Hematopoietic multipotent progenitor cell treated with erythropoietin and hydrocortisone succinate and interleukin-3 and kit ligand, for 6 days (in vitro differentiated cells): Measurements from ENCODE around the gene PRR9.
"Not testable (repeated sequence)": the region's sequence is repeated elsewhere in the genome, so short reads cannot be mapped to it uniquely, and the experiment has no call there.

Experiments used
- DNase-seq: peaks from one replicate; pipeline ENCODE4 v3.0.0-alpha.2; 2015

The PRR9 gene, protein sequence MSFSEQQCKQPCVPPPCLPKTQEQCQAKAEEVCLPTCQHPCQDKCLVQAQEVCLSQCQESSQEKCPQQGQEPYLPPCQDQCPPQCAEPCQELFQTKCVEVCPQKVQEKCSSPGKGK

DNA sequence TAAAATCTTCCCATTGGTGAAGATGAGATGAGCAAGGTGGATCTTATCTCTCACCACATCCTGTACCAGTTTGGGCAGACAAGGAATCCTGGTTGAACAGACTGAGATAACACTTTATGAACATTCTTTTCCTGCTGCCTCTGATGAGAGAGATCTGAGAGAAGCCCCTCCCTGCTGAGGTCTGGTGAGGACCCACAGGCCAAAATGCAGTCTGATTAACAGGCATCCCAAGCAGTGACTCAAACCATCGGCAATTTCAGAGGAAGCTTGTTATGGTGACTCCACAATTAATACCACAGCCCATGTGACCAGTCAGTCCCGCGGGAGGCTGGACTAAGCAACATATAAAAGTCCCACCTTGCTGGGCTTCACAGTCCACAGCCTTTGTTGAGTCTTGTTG is at the start of gene PRR9:
Gene PRR9 (plus strand): TSS at position 373 of the 400 bp plus-strand sequence. CDS start 561 bp downstream, outside the sequence.
- peak; percentile 39 for DNase-seq

DNA sequence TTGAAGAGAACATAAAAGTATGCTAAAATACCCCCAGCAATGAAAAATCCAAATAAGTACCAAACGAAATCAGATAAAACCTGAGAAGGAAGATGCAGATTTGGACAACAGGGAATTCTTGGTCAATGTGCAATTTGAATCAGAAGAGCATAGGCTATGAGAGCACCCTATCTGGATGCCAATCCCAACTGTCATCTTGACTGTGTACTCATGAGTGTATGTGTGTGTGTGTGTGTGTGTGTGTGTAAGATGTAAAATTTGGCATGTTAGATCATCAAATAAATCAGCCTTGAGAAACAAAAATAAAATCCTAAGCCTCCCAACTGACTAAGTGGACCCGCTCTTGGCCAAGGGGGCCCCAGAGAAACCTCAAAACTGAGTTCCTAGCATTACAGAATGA is 48.7 kb upstream of the PRR9 start:
- DNase-seq = no peak

DNA sequence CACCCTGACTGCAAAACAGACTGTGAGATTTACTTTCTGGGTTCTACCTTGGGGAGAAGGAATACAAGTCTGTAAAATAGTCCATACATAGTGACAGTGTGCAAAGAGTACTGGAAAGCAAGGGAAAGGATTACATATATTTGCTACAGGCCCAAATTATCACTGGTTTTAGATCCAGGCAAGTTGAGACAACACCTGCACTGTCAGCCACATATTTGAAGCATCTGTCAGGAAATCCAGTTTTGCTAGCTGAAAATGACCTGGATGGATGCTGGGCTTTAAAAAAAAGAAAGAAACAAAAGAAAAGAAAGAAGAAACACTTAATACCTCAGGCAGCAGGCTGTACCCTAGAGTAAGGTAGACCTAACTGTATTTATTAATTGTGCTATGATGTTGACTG is 42.8 kb upstream of the PRR9 start:
- no peak for DNase-seq

DNA sequence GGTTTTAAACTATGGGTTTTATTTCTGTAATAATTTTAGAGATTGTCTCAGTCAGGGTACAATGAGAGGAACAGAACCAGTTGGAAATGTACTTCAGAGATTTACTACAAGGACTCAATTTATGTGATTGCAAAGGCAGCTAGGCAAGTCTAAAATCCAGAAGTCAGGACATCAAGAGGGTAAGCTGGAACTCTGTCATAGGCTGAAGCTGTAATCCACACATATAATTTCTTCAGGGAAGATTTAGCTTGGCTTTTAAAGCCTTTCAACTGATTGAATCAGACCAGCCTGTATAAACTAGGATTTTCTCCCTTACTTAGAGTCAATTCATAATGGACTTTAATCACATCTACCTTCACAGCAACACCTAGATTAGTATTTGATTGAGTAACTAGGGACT is 38.5 kb upstream of the PRR9 start:
- DNase-seq = no peak

DNA sequence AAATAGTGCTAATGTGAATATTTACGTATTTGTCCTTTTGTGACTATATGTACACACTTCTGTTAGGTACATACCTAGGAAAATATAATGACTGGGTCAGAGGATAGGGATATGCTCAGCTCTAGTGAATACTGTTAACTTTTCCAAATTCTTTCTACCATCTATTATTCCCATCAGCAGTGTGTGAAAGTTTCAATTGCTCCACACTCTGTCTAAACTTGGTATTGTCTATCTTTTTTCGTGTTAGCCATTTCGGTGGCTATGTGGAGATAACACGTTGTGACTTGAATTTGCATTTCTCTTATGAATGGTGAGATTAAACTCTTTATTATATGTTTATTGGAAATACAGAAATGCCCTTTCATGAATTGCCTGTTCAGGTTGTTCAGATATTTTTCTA is 36.8 kb upstream of the PRR9 start:
- no peak for DNase-seq

DNA sequence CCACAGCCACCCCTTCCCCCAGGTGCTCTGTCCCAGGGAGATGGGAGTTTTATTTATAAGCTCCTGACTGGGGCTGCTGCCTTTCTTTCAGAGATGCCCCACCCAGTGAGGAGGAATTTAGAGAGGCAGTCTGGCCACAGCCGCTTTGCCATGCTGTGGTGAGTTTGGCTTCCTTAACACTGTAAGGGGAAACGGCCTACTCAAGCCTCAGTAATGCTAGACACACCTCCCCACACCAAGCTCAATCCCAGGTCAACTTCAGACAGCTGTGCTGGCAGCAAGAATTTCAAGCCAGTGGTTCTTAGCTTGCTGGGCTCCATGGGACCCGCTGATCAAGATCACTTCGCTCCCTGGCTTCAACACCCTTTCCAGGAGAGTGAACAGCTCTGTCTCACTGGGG is 29.1 kb upstream of the PRR9 start:
- DNase-seq = not testable (repeated sequence)

DNA sequence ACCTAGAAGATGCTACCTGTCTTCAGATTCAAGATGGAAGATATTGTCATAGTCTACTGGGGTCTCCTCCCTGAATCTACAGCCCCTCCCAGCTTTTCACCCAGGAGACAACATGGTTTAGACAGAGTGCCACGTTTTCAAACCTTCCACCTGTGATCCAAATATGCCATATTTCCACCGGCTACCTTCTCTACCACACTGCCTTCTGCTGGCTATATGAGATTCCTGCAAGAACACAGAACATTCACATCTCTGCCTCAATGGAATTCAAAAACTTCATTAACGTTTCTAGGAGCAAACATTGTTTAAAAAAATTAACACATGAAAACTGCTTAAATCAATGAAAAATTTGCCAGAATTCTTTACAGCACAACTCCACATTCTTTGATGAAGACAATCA is 27.0 kb upstream of the PRR9 start:
- peak; percentile 43 for DNase-seq

DNA sequence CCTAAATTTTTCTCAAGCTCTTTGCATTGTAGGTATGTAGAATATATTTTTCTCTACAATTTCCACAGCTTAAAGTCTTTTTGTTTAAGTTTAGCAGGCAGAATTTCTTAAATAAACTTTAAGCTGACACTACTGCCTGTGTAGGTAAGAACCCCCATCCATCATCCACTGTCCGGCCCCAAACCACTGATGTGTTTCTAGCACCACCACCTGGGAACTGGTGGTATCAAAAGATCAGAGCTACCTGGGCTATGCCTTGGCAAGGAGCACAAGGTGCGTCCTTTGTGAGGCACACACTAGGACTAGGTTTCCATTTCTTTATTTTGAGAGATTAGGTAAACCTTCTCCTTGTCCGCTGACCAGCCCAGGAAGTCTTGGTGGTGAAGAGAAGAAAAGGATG is 24.7 kb upstream of the PRR9 start:
- peak; percentile 32 for DNase-seq

DNA sequence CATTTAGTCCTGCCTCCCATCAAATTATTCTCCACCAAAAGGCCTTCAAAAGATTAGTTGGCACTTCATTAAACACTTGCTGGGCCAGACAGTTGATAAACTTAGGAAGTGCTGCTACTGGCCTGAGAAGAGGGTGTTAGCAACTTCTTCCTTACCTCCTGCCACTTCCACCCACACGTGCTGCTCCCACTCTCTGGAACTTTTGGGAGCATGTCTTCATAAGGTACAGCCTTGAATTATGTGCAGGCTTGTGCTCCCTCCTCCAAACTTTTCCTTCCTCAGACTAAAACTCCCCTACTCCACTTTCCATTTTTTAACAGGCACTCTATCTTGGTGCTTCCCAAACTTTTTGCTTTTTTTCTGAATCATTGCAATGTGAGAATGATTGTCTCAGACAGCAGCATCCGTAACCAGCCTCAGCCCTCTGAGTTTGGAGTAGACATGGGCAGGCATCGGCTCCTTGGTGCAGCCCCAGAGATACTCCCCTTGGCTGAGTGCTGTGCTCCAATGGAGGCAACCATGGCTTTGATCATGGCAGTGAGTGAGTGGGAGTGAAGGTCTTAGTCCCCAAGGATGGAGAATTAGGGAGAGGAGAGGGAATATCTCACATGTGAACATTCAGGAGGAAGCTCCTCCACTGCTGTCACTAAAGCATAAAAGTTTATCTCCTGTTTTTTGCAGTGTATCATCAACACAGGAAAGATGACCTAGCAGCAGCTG is 22.9 kb upstream of the PRR9 start:
- DNase-seq = no peak

DNA sequence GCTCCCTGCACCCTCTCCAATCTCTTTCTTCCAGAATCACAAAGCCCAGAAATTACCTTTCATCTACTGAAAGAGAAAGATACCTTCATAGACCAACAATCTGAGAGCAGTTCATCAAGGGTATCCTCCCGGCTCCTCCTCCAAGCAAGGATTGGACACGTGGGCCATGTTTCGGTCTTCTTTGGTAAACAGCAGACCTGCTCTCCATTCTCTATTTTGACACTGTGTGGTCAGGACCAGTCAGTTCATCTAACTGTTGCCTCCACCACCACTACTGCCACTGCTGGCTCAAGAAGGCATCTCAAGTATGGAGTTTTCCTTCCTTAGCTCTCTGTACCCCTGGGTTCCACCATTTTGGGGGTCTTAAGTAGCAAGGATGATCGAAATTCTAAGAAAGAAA is 22.2 kb upstream of the PRR9 start:
- no peak for DNase-seq

DNA sequence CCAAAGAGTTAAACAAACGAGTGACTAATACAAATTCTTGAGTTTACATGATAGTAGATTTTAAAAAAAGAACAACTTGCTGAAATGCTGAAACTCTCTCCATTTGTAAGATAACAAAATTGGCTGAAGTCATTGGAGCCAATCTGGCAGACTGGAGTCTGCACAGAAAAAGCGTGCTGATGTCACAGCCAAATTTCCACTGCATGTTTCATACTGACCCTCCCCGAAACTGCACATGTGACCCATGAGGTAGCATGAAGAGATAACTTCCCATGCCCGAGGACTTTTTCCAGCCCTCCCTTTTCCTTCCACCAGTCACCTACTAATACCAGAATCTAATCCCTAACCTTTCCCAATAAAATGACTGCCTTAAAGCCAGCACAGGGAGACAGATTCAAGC is 15.4 kb upstream of the PRR9 start:
- DNase-seq = no peak

DNA sequence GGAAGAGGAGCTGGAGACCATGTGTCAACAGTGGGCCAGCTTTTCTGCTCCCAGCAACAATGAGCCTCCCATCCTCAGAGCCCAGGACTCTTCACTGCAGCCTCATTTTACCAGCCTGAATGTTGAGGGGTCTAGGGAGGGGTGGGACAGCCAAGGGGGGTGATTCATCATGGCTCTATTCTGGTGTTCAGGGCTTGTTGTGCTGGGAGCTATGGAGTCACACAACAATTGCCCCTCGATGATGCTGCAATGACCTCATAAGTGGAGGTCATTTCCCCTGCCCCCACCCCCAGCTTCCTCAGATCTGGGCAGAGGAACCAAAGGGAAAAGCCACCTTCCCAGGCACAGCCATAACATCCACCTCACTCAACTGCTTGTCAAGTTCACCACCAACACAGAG is 14.3 kb upstream of the PRR9 start, which contains the start of gene LELP1:
Gene LELP1 (plus strand): TSS at position 301 of the 400 bp plus-strand sequence. CDS start 1,278 bp downstream, outside the sequence.
- DNase-seq = no peak

DNA sequence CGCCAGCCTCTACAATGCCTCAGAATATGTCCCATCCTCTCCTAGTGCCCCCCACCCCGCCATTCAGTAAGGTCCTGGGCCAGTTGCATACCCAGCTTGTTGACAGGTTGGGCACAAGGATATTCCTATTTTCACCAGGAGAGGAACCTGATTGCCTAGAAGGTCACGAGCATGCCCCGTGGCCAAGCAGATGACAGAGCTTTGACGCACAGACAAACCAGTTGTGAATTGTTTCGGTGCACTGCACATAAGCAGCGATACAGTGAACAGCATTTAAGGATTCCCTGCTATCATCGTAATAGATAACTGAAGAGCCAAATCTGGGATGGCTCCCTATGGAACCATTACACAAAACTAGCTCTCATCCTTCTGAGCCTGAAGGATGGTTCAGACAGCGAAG is 10.8 kb upstream of the PRR9 start:
- no peak for DNase-seq

DNA sequence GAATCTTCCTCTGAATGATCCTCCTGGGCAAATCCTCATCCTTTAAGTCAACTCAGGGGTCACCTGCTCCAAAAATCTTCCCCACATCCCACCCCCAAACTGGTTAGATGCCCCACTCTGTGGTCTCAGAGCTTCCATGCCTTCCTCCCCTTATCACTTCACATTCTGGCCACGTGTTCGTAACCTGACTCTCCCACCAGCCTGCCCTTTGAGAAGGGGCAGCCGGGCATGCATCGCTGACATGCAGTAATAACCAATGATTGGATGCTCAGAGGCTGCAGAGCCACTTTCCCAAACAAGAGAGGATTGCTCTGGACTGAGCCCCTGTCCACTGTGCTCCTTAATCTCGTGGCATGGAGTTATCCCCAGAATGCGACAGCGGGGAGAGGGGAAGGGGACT is 7.2 kb upstream of the PRR9 start:
- no peak for DNase-seq

DNA sequence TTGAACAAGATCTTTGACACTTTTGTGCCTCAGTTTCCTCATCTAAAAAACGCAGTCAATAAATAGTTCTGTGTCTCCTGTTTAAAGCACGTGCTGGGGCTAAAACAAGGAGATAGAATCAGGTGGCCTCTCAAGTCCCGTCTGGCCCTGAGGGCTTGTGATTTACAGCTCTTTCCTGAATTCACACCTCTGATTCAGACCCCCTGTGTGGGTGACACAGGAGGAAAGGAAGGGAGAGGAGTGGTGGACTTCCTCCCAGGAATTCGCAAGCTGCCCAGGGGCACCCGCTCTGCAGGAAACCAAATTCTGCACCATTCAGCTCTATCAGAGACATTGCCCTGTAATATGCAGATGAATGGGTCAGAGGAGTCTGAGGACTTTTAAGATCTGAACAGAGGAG is 5.2 kb upstream of the PRR9 start:
- DNase-seq = no peak

DNA sequence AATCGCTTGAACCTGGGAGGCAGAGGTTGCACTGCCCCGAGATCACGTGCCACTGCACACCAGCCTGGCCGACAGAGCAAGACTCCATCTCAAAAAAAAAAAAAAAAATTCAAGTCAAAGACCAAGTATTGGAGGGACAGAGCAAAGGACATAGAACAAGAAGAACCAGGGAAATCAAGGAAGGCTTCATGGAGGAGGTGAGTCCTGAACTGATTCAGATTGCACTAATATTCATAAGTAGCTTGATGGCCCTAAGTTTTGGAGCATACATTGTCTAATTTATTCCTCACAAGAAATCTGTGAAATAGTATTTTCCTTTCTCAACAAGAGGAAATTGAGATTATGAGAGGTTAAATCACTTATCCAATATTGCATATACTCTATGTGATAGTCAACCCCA is 3.9 kb upstream of the PRR9 start:
- no peak for DNase-seq

DNA sequence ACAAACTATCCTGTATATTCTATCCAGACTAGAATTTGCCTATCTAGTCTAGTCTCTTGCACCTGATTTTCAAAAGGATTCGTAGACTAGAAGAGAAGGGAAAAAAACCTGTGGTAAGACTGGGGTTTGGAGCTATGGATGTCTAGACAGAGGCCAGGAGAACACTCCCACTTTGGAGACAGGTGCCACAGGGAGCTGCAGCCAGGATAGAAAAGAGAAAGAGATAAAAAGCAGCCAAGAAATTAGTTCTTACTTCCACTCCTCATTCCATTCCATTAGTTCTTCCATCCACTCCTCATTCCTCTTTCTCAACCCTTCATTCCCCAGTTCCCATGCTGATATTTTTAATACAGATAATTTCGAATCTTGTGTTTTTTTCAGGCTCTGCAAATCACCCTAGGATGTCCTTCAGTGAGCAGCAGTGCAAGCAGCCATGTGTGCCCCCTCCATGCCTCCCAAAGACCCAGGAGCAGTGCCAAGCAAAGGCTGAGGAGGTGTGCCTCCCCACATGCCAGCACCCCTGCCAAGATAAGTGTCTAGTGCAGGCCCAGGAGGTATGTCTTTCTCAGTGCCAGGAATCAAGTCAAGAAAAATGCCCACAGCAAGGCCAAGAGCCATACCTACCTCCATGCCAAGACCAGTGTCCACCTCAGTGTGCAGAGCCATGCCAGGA is 496 bp downstream of the PRR9 start:
- DNase-seq = no peak

DNA sequence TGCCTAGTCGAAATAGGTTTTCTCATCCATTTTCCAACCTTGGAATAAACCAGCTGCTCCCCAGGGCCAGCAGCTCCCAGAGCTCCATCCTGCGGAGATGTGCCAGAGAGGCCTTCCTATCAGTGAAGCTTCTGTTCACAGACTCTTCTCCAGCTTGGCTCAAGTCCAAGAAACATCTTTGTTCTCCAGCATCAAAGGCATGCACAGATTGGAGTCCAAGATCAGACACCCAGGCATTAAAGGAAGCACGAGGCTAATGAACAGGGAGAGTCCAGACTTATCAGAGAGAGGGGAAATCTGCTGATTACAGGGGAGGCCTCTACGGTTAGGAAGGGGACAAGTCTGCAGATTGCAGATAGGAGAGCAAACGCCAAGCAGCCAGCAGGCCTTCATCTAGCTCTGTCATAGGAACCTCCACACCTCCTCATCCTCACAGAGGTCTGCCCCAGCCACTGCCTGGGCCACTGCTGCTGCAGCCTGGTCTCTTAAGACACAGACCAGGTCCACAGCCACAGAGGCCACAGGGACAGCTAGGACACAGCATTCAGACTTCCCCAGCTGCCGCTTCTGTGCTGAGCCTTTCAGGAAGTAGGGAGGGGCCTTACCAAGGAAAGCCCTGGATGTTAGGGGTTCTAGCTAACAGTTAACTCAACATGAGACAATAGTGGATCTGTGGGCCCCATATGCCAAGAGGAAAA is 3.4 kb downstream of the PRR9 start:
- DNase-seq = peak; percentile 72

DNA sequence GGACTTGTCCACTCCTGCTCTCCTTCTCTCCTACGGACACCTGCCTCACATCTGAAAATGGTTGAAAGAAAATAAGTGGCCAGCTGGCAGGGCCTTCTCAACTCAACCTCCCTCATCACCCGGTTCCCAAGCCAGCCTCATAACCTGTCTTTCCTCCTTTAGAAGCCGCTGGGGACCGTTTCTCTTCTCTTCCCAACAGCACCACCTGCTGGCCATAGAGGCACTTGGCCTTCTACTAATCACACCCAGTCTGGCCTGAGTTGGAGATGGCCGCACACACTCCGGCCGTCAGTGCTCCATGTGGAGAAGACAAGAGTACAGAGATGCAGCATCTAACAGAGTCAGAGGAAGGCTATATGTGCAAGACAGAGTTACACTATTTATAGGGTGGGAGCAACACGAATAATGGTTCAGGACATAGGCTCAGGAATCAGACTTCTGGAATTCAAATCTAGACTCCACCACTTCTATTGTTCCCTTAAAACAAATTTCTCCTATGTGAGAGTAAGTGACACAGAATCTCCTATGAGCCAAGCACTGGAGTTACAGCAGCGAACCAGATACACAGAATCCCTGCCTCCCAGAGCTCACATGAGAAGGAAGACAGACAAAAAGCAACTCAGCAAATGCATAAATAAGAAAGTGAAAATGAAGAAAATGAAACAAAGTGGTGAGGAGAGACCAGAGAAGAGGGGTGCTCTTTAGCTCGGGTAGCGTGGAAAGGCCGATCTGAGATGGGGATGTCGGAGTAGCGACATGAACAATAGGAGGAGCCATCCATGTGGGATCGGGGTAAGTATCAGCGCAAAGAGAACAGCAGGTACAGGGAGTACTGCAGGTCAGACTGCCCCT is 5.9 kb downstream of the PRR9 start:
- peak; percentile 83 for DNase-seq

DNA sequence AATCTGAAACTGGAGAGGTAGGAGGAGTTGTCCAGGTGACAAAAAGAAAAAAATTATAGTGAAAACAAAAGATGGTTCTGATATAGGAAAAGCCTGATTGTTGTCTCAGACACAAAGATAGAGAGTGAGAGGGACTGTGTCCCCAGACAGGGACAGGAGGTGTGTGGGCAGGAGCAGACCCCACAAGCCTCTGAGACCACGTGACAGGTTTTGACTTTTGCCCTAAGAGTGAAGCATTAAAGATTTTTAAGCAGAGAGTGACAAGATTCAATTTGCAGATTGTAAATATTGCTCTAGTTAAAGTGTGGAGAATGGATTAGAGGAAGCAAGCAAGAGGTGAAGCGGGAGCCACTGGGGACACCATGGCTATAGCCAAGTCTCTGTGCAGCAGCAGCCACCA is 10.4 kb downstream of the PRR9 start:
- no peak for DNase-seq

DNA sequence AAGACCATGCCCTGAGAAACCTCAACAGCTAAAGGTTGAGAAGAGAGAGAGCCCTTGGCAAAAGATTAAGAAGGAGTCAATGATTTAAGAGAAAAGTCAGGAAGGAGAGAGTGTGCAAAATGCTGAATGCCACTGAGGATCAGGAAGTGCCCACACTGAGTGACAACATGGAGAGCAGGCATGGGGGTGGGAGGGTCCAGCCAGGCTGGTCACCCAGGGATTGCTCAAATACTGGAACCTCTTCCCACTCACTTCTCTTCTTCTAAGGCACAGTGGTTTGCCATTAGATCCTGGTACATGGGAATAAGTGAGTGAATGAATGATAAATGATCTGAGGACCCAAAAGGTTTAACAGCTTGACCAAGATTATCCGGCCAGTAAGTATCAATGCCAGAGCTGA is 11.1 kb downstream of the PRR9 start:
- DNase-seq = no peak

DNA sequence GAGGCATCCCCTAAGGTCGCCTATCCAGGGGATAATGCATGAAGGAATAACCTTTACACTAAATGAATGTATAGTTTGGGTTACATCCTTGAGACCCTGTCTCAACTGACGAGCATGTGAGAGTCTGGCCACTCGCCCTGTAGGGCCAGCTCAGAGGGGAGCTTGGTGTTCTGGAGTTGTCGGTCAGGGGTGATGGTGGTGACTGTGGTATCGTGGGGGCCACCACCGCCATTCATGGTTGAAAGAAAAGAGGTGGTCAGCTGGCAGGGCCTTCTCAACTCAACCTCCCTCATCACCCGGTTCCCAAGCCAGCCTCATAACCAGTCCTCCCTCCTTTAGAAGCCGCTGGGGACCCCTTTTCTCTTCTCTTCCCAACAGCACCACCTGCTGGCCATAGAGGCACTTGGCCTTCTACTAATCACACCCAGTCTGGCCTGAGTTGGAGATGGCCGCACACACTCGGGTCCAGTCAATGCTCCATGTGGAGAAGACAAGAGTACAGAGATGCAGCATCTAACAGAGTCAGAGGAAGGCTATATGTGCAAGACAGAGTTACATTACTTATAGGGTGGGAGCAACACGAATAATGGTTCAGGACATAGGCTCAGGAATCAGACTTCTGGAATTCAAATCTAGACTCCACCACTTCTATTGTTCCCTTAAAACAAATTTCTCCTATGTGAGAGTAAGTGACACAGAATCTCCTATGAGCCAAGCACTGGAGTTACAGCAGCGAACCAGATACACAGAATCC is 11.9 kb downstream of the PRR9 start:
- peak; percentile 58 for DNase-seq
